Testis (tissue), 3 donors: ENCODE results near the gene NUDT6. TPM values are rescaled to one million over a fixed set of nuclear protein-coding genes. Genes with fewer than 3 reads are reported as not detected.

Experiments
- DNase-seq: peaks from one replicate; pipeline ENCODE4 v3.0.0-alpha.2; 2019
- H3K27ac ChIP-seq, 2 donors: fragments of 200-600 bp; sonication (generic); one replicate each; pipeline ENCODE4 v1.5.1; 2019
- H3K27me3 ChIP-seq: fragments of 200-600 bp; sonication (generic); one replicate; pipeline ENCODE4 v1.5.1; 2019
- H3K36me3 ChIP-seq: fragments of 200-600 bp; sonication (generic); one replicate; pipeline ENCODE4 v1.5.1; 2017; ENCODE audit warnings: low read depth; ENCODE audit errors: missing control alignments
- H3K4me1 ChIP-seq: fragments of 200-600 bp; sonication (generic); one replicate; pipeline ENCODE4 v1.5.1; 2019
- H3K4me3 ChIP-seq, 2 donors: fragments of 200-600 bp; sonication (generic); one replicate each; pipeline ENCODE4 v1.5.1; 2017 to 2019
- H3K9me3 ChIP-seq: fragments of 200-600 bp; sonication (generic); one replicate; pipeline ENCODE4 v1.5.1; 2017
- POLR2A ChIP-seq: fragments of 450-650 bp; IDR thresholded peaks from one replicate; pipeline ENCODE4 v1.6.1; 2017; ENCODE audit warnings: antibody characterized with exemption, mild to moderate bottlenecking, moderate library complexity
- WGBS, 2 donors: methylation state at CpG; one replicate each; pipeline ENCODE4 v1.1.5; 2018; 5-methylcytosine and 5-hydroxymethylcytosine counted together
- intact Hi-C: fragments of 100-400 bp; cut with DNase I; formaldehyde crosslinking; loops from one replicate; pipeline ENCODE4 v1.15.1; 2023; ENCODE audit warnings: low total_unique reads
- polyA plus RNA-seq: library from polyadenylated mRNA; stranded (reverse); fragments of 350-450 nt; fragmentation: Illumina TruSeq; extraction: RNeasy Lipid Tissue Mini Kit (QIAGEN cat#74804); gene quantifications from one replicate; pipeline ENCODE4 v1.2.3, GENCODE V29; 2014; ENCODE audit warnings: low read depth, low replicate concordance; ENCODE audit not compliant: insufficient read depth
- total RNA-seq, 2 donors: library from RNA; depleted of rRNA; stranded (reverse); fragments of >200 nt; gene quantifications; one replicate each; pipeline ENCODE4 v1.2.3, GENCODE V29; 2016
- TF ChIP-seq, protein P1 (sequence below), 3 experiments: fragments of 450-650 bp in 2 of 3; fragments of 200-600 bp in 1 of 3; sonication (generic) in 1 of 3; IDR thresholded peaks; one replicate each; pipeline ENCODE4 v1.5.1; 2016 to 2019; ENCODE audit warnings: antibody characterized with exemption in 3 of 3, mild to moderate bottlenecking in 2 of 3, moderate library complexity in 1 of 3

The NUDT6 gene
- total and polyA plus RNA-seq, 3 donors from 2014 or later, result 12.0 to 16.6 (median 15.4) TPM

- no peak for DNase-seq
- Histone ChIP-seq H3K4me3 (no peak overlapping the region), H3K9me3 (no peaks in the 10 kb centered on the region), H3K4me1 (peaks cover 6% of the 10 kb centered on the region), H3K27ac (no peak overlapping the region), H3K27me3 (no peaks in the 10 kb centered on the region), H3K36me3 (no peaks in the 10 kb centered on the region)
- 81 to 82% methylated on average over 5 of the region's 5 CpGs for WGBS, 2 donors
- no peak for TF ChIP-seq POLR2A
- TF ChIP-seq, protein P1, sequence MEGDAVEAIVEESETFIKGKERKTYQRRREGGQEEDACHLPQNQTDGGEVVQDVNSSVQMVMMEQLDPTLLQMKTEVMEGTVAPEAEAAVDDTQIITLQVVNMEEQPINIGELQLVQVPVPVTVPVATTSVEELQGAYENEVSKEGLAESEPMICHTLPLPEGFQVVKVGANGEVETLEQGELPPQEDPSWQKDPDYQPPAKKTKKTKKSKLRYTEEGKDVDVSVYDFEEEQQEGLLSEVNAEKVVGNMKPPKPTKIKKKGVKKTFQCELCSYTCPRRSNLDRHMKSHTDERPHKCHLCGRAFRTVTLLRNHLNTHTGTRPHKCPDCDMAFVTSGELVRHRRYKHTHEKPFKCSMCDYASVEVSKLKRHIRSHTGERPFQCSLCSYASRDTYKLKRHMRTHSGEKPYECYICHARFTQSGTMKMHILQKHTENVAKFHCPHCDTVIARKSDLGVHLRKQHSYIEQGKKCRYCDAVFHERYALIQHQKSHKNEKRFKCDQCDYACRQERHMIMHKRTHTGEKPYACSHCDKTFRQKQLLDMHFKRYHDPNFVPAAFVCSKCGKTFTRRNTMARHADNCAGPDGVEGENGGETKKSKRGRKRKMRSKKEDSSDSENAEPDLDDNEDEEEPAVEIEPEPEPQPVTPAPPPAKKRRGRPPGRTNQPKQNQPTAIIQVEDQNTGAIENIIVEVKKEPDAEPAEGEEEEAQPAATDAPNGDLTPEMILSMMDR (IDR thresholded peaks at IDR 0.05), result no peak
- intact Hi-C loops, result no loop called here
Measured at GRCh38 chr4:122920473-122920872, 1.9 kb downstream of the NUDT6 start.

DNA sequence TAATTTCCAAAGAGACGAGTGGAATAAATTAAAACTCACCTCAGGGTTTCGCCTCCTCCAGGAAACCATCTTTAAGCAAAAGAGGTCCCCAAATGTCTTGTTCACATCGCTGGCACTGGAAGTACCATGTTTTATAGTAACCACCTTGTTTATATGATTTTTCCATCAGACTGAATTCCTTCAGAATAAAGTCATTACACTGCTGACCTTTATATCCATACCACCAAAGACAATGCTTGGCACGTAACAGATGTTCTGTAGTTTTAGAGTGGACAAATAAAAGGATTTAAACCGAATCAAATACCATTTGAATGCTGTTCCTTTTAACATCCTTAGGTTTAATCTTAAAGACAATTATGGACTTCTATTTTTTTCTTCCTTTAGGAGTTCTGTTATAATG is 4.7 kb downstream of the NUDT6 start:
- intact Hi-C loops, result loop anchor here (10.0 kb wide), 1 partner anchor 163 kb away; no protein-coding TSS in a partner anchor
- WGBS, 2 donors, result 90 to 96% methylated on average over 5 of the region's 5 CpGs
- no peaks in the 10 kb centered on the region for H3K36me3 ChIP-seq
- TF ChIP-seq, protein P1 (IDR thresholded peaks at IDR 0.05), result no peak
- no peak for TF ChIP-seq POLR2A
- H3K9me3 ChIP-seq, result no peaks in the 10 kb centered on the region
- H3K27me3 ChIP-seq, result no peaks in the 10 kb centered on the region
- DNase-seq, result no peak
- no peak overlapping the region for H3K27ac ChIP-seq
- no peak overlapping the region for H3K4me3 ChIP-seq
- H3K4me1 ChIP-seq, result no peaks in the 10 kb centered on the region

GRCh38 chr4:122914938-122915337 is 7.5 kb downstream of the NUDT6 start:
- Histone ChIP-seq H3K36me3 (no peaks in the 10 kb centered on the region), H3K9me3 (no peaks in the 10 kb centered on the region), H3K4me1 (no peaks in the 10 kb centered on the region), H3K4me3 (no peak overlapping the region), H3K27me3 (no peaks in the 10 kb centered on the region), H3K27ac (no peak overlapping the region)
- 74 to 84% methylated on average over 3 of the region's 3 CpGs for WGBS, 2 donors
- TF ChIP-seq POLR2A, result no peak
- TF ChIP-seq, protein P1 (IDR thresholded peaks at IDR 0.05), result no peak
- DNase-seq, result no peak
- intact Hi-C loops, result loop anchor here (10.0 kb wide), 1 partner anchor 160 kb away; no protein-coding TSS in a partner anchor

- Histone ChIP-seq H3K4me3 (no peak overlapping the region), H3K27ac (no peak overlapping the region), H3K36me3 (no peaks in the 10 kb centered on the region), H3K4me1 (no peaks in the 10 kb centered on the region), H3K27me3 (no peaks in the 10 kb centered on the region), H3K9me3 (no peaks in the 10 kb centered on the region)
- DNase-seq, result no peak
- TF ChIP-seq, protein P1 (IDR thresholded peaks at IDR 0.05), result peak in 1 of 3 experiments; percentile 42
- no peak for TF ChIP-seq POLR2A
- WGBS, 2 donors, result 50 to 53% methylated on average over 4 of the region's 4 CpGs
- intact Hi-C loops, result loop anchor here (10.0 kb wide), 1 partner anchor 160 kb away; no protein-coding TSS in a partner anchor
Measured at GRCh38 chr4:122914292-122914904, 8.0 kb downstream of the NUDT6 start.
